HG03045 (cell line): ENCODE results near the gene DAGLB.
"Not testable (repeated sequence)": the region's sequence is repeated elsewhere in the genome, so short reads cannot be mapped to it uniquely, and the experiment has no call there.

Experiments
- ATAC-seq: cut with Tn5 transposase; IDR thresholded peaks from one replicate; pipeline ENCODE4 v1.9.1; 2021; ENCODE audit warnings: mild to moderate bottlenecking, moderate library complexity; ENCODE audit not compliant: unreplicated experiment

Gene DAGLB

GRCh38 chr7:6378556-6378955 lies 69.2 kb downstream of the DAGLB start:
- ATAC-seq, result not testable (repeated sequence)

DNA sequence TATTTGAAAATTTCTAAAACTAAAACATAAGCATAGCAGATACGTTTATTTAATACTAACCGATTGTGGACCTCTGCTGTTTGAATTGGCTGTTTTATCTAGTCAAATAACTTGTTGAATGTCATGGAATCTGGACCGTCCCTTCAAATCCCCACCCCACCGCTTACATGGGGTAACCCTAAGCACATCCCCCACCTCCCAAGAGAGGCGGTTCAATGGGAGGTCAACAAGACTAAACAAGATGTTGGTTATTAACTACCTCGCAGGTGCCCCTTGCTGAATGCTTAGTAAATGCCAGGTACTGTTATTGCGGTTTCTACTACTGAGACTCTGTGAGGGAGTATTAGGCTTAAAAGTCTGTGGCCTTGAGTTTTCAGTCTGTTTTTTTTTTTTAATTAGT lies 70.9 kb downstream of the DAGLB start:
- no peak for ATAC-seq

GRCh38 chr7:6375348-6376101 lies 72.2 kb downstream of the DAGLB start:
- no peak for ATAC-seq

- no peak for ATAC-seq
Observed at GRCh38 chr7:6367701-6368211, 80.0 kb downstream of the DAGLB start.

- ATAC-seq, result no peak
Observed at GRCh38 chr7:6365451-6365850, 82.3 kb downstream of the DAGLB start.

DNA sequence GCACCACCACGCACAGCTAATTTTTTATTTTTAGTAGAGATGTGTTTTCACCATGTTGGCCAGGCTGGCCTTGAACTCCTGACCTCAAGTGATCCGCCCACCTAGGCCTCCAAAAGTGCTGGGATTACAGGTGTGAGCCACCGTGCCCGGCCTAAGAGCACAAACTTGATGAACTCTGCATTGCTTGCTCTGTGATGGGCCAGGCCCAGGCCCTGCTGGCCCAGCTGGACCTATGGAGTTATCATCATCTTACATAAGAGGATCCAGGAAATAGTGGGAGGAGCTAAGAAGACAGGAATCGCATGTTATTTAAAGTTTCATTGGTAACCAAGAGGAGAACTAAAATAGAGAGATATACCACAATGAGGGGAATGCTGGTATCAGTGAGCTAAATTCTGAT lies 86.9 kb downstream of the DAGLB start:
- ATAC-seq, result no peak

GRCh38 chr7:6359734-6360133 lies 88.0 kb downstream of the DAGLB start:
- ATAC-seq, result no peak
